ENCODE results near the gene DCTN1. TPM values are rescaled to one million over a fixed set of nuclear protein-coding genes. Genes with fewer than 3 reads are reported as not detected.

DCTN1 gene
- total and polyA plus RNA-seq, 8 donors = 121 to 162 (median 151) TPM

GRCh38 chr2:74332550-74333174 lies 47.4 kb downstream of the DCTN1 start:
- no peaks in the 10 kb centered on the region for H3K36me3 ChIP-seq
- no peak overlapping the region for H3K27ac ChIP-seq
- H3K9me3 ChIP-seq = no peaks in the 10 kb centered on the region
- intact Hi-C loops (cut with DNase I) = no loop called here
- H3K4me1 ChIP-seq = peaks cover 3% of the 10 kb centered on the region in 2 donors
- H3K4me3 ChIP-seq = no peak overlapping the region
- no peaks in the 10 kb centered on the region for H3K27me3 ChIP-seq
- TF ChIP-seq CTCF (IDR thresholded peaks at IDR 0.05) = no peak
- DNase-seq (no peak), ATAC-seq (no peak)

GRCh38 chr2:74328573-74328972 lies 51.5 kb downstream of the DCTN1 start:
- no peaks in the 10 kb centered on the region for H3K36me3 ChIP-seq
- H3K9me3 ChIP-seq = no peaks in the 10 kb centered on the region
- no peak overlapping the region for H3K27ac ChIP-seq
- DNase-seq (no peak), ATAC-seq (peak; percentile 80)
- no peaks in the 10 kb centered on the region for H3K27me3 ChIP-seq
- peaks cover 0 to 3% of the 10 kb centered on the region in 2 donors for H3K4me1 ChIP-seq
- intact Hi-C loops (cut with DNase I) = no loop called here
- H3K4me3 ChIP-seq = no peak overlapping the region
- TF ChIP-seq CTCF (IDR thresholded peaks at IDR 0.05) = no peak

GRCh38 chr2:74328074-74328473 lies 52.0 kb downstream of the DCTN1 start:
- Histone ChIP-seq H3K27me3 (no peaks in the 10 kb centered on the region), H3K27ac (no peak overlapping the region), H3K9me3 (no peaks in the 10 kb centered on the region), H3K4me1 (peaks cover 0 to 3% of the 10 kb centered on the region in 2 donors), H3K4me3 (no peak overlapping the region), H3K36me3 (no peaks in the 10 kb centered on the region)
- intact Hi-C loops (cut with DNase I) = no loop called here
- DNase-seq (no peak), ATAC-seq (peak; percentile 18)
- no peak for TF ChIP-seq CTCF (IDR thresholded peaks at IDR 0.05)

GRCh38 chr2:74327627-74328026 lies 52.5 kb downstream of the DCTN1 start:
- Histone ChIP-seq H3K27me3 (no peaks in the 10 kb centered on the region), H3K36me3 (no peaks in the 10 kb centered on the region), H3K4me3 (no peak overlapping the region), H3K9me3 (no peaks in the 10 kb centered on the region), H3K4me1 (peaks cover 0 to 3% of the 10 kb centered on the region in 2 donors), H3K27ac (no peak overlapping the region)
- TF ChIP-seq CTCF (IDR thresholded peaks at IDR 0.05) = no peak
- intact Hi-C loops (cut with DNase I) = no loop called here
- ATAC-seq (no peak), DNase-seq (no peak)

- Histone ChIP-seq H3K9me3 (no peaks in the 10 kb centered on the region), H3K27ac (no peak overlapping the region), H3K36me3 (no peaks in the 10 kb centered on the region), H3K4me1 (peaks cover 0 to 3% of the 10 kb centered on the region in 2 donors), H3K4me3 (no peak overlapping the region), H3K27me3 (no peaks in the 10 kb centered on the region)
- intact Hi-C loops (cut with DNase I) = no loop called here
- no peak for DNase-seq
- no peak for ATAC-seq
- TF ChIP-seq CTCF (IDR thresholded peaks at IDR 0.05) = no peak
Observed at GRCh38 chr2:74327199-74327598, 52.9 kb downstream of the DCTN1 start.
